ENCODE results near the gene SANBR. TPM values are rescaled to one million over a fixed set of nuclear protein-coding genes. Genes with fewer than 3 reads are reported as not detected.
A peak's percentile ranks its signal among the peaks of the same experiment; 100 is the strongest.
"Not testable (repeated sequence)": the region's sequence is repeated elsewhere in the genome, so short reads cannot be mapped to it uniquely, and the experiment has no call there.

Gene SANBR
- total RNA-seq = 90.5 TPM

GRCh38 chr2:61065714-61066709 is at the start of gene SANBR:
Gene SANBR, plus strand, starts transcription at chr2:61065871. Its CDS starts 4,480 bp downstream, at chr2:61070351.
- no peak for FAIRE-seq
- DNase-seq (ENCODE audit: low spot score in 2 of 2) = peak; percentile 89 to 91

GRCh38 chr2:61015976-61016375 is 49.7 kb upstream of the SANBR start:
- no peak for FAIRE-seq
- DNase-seq (ENCODE audit: low spot score in 2 of 2) = no peak

- FAIRE-seq (no peak), DNase-seq (ENCODE audit: low spot score in 2 of 2) (no peak)
These were observed 49.2 kb upstream of the SANBR start for GRCh38 chr2:61016392-61017002.

DNA sequence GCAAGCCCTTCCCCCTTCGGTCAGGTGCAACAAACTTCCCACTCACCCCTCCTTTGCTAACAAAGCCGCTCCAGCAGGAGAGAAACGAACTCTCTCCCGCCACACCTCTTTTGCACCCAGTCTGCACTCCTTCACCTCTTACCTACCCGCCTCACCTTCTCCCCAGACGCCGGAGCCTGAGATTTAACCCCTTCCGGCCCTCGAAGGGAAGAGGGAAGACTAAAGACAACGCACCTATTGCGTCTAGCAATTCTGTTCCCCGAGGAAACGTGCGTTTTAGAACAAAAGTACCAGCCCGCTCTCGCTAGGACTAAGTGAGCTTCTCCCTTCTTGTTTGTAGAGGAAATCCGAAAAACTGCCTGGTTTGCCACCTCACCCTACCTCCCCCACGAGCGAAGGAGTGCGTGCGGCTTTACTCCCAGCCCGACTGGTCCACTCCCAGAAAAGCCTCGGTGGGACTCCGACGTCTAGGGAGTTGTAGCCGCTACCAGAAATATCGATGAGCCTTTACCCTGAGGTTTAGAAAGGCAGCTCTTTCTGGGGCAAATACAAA is 48.6 kb upstream of the SANBR start:
- DNase-seq (ENCODE audit: low spot score in 2 of 2) (peak; percentile 37 to 57), FAIRE-seq (no peak)

DNA sequence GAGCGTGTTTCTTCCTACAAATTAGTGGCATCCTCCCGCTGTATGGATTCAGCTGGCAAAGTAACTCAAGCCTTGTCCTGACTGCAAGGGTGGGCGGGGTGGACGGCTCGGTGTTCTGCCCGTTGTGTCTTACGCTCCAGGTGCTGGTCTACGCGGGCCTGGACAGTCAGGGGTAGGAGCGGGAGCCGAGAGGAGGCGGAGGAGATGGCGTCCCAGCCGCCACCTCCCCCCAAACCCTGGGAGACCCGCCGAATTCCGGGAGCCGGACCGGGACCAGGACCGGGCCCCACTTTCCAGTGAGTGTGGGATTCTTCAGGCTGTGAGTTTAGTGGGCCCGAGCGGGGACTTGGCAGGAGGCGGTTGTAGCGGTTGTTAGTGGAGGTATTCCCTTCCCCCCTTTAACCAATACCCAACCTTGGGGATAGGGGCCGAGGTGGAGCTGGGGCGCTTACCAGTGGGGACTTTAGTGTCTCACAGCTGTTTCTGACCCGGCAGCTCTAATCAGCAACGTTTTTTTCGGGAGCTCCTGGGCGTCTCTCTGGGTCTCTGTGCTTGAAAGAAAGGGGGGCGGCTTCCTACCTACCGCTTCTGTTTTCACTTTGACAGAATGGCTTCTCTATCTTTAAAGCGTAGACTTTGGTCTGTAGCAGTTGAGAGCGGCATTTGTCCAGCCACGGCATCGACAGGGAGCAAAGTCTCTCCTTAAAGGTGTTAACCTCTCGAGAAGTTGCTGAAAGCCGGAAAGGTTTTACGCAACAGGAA is 47.9 kb upstream of the SANBR start, which contains the start of the genes PEX13 and PUS10:
Gene PEX13 (plus strand): TSS at position 165 of the 762 bp plus-strand sequence. CDS start 40 bp downstream, at position 205.
Gene PUS10 (minus strand): TSS at position 700 of the 762 bp plus-strand sequence. CDS start 6,365 bp downstream, outside the sequence.
- FAIRE-seq = no peak
- peak; percentile 51 to 71 for DNase-seq (ENCODE audit: low spot score in 2 of 2)

DNA sequence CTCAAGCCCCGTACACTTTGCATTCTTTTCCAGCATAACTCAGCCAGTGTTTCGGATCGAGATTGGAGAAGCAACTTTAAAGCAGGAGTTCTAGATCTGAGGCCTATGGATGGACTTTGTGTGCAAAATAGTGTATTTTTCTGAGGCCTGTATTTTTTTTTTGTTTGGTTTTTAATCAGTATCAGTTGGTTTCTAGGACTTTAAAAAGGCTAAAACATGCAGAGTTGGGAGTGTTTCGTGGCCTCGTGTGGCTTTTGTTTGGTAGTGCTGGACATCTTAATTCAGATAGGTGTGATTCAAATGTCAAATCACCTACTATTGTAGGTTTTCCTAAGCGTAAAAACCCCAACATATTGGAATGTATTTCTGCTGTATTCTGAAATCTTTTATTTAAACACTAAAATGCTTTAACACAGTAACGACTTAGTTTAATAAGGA is 47.3 kb upstream of the SANBR start:
- FAIRE-seq (no peak), DNase-seq (ENCODE audit: low spot score in 2 of 2) (peak in 1 of 2 donors; percentile 12)

DNA sequence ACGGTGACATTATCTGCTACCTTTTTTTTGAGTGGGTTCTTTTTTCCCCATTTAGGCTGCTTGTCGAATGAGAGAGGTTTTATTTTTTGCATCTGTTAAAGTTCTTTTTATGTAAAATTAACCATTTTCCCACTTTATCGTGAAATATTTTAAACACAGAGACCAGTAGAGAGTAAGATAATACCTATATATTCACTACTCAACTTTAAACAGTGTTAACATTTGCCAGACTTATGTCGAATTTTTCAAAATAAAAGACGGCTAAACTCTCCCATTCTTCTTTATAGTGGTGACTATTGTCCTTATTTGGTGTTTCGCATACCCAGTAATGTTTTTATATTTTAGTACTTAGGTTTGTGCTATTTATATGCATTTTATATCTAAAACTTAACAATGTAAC is 46.9 kb upstream of the SANBR start:
- no peak for FAIRE-seq
- DNase-seq (ENCODE audit: low spot score in 2 of 2) = no peak

GRCh38 chr2:61021228-61021660 is 44.4 kb upstream of the SANBR start:
- FAIRE-seq = no peak
- DNase-seq (ENCODE audit: low spot score in 2 of 2) = no peak

DNA sequence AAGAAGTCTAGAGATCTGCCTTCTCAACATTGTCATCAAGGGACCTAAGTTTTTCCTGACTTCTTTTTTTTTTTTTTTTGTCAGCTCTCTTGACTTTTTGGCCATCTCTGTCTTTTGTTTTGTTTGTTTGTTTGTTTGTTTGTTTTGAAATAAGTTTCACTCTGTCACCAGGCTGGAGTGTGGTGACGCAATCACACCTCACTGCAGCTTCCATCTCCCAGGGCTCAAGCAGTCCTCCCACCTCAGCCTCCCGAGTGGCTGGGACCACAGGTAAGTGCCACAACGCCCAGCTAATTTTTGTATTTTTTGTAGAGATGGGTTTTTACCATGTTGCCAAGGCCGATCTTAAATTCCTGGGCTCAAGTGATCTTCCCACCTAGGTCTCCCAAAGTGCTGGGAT is 42.0 kb upstream of the SANBR start:
- FAIRE-seq = no peak
- no peak for DNase-seq (ENCODE audit: low spot score in 2 of 2)

- FAIRE-seq (no peak), DNase-seq (ENCODE audit: low spot score in 2 of 2) (no peak)
These were observed 36.1 kb upstream of the SANBR start for GRCh38 chr2:61029533-61029932.

- DNase-seq (ENCODE audit: low spot score in 2 of 2); FAIRE-seq: not testable (repeated sequence)
These were observed 31.1 kb upstream of the SANBR start for GRCh38 chr2:61034592-61034991.

DNA sequence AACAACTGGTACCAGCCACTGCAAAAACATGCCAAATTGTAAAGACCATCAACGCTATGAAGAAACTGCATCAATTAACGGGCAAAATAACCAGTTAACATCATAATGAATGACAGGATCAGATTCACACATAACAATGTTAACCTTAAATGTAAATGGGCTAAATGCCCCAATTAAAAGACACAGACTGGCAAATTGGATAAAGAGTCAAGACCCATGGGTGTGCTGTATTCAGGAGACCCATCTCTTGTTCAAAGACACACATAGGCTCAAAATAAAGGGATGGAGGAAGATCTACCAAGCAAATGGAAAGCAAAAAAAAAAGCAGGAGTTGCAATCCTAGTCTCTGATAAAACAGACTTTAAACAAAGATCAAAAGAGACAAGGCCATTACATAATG is 29.0 kb upstream of the SANBR start:
- not testable (repeated sequence) for DNase-seq (ENCODE audit: low spot score in 2 of 2)

DNA sequence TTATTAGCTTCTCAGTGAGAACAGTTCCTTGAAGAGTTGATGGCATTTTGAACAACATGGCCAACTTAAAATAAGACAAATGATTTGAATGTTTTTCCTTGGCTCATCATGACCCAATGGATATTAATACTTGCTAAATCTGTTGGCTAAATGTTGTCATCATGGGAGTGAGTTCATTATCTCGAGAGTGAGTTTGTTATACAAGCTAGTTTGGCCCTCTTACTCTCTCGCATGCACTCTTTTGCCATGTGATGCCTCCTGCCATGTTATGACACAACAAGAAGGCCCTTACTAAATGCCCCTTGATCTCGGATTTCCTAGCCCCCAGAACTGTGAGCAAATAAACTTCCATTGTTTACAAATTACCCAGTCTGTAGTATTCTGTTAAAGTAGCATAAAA is 22.9 kb upstream of the SANBR start:
- no peak for FAIRE-seq

More for the DNA sequence above, 29.0 kb upstream of the SANBR start:
- FAIRE-seq = not testable (repeated sequence)

GRCh38 chr2:61044636-61045035 is 21.0 kb upstream of the SANBR start:
- DNase-seq (ENCODE audit: low spot score in 2 of 2) (no peak), FAIRE-seq (no peak)

More for the DNA sequence above, 22.9 kb upstream of the SANBR start:
- no peak for DNase-seq (ENCODE audit: low spot score in 2 of 2)

DNA sequence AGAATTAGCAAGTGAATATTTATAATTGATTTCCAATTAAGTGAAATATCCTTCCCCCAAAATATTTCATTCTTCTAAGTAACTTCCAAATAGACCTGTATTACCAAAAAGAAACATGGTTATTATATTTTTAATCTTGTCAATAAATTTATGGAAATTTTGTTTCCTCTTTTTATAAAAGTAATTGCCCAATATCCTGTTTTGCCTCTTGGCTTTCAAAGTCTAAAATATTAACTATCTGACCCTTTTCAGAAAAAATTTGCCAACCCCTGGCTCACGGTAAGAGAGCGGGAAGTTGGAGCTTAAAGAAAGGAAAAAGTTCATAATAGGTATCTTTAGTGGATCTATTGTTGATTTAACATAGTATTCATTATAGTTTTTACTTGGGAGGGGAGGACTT is 20.4 kb upstream of the SANBR start:
- no peak for FAIRE-seq

DNA sequence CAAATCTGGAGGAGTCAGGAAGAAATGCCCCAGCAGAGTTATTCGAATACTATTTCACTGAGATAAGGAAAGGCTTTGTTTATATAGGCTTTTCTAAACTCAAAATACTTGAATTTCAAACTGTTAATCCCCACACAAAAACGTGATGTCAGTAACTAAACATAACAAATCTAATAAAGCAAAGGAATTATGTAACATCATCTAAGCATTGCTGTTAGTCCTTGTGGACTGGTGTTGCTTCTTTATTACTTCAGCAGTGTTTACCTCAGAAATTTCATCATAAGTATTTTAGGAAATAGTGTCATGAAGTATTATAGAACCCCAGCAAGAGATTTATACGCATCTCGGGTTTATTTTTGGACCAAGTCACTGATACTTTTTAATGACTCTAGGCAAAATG is 19.7 kb upstream of the SANBR start:
- no peak for FAIRE-seq

More for the DNA sequence above, 20.4 kb upstream of the SANBR start:
- no peak for DNase-seq (ENCODE audit: low spot score in 2 of 2)

GRCh38 chr2:61055557-61055956 is 10.1 kb upstream of the SANBR start:
- no peak for FAIRE-seq
- DNase-seq (ENCODE audit: low spot score in 2 of 2) = no peak

More for the DNA sequence above, 19.7 kb upstream of the SANBR start:
- no peak for DNase-seq (ENCODE audit: low spot score in 2 of 2)

DNA sequence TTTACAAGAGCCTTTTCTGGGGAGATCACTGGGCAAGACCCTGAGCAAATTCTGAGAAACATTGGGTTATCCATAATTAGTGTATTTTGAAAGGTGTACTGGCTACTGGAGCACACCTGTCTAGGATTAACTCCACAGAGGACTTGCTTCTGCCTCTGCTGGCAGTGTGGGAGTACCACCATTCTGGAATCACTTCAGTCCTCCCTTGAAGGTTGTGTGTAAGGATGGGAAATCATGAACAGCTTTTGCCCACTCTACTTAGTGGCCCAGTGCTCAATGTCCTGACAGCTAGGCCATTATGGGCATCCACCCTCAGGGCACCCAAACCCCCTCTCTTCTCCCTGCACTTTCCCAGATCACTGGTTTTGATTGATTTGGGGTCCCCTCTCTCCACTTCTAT is 8.1 kb upstream of the SANBR start:
- FAIRE-seq (no peak), DNase-seq (ENCODE audit: low spot score in 2 of 2) (no peak)

GRCh38 chr2:61059382-61059781 is 6.3 kb upstream of the SANBR start:
- FAIRE-seq = no peak
- no peak for DNase-seq (ENCODE audit: low spot score in 2 of 2)

GRCh38 chr2:61074100-61074499 is 8.4 kb downstream of the SANBR start:
- FAIRE-seq = no peak

More at GRCh38 chr2:61074100-61074499, 8.4 kb downstream of the SANBR start:
- no peak for DNase-seq (ENCODE audit: low spot score in 2 of 2)
